Activated CD4-positive, alpha-beta T cell treated with anti-CD3 and anti-CD28 coated beads, Interleukin-2, amount 50 U/mL, for 4 hours (primary cell): ENCODE data around the gene PAX5.

Experiments used
- DNase-seq, 2 experiments: peaks; one replicate each; pipeline ENCODE4 v3.0.0-alpha.2; 2020

PAX5 gene

GRCh38 chr9:36985769-36986467, 48.1 kb downstream of the PAX5 start:
- DNase-seq, result no peak

GRCh38 chr9:36985061-36985768, 48.9 kb downstream of the PAX5 start:
- no peak for DNase-seq

GRCh38 chr9:36980148-36980974, 53.7 kb downstream of the PAX5 start:
- no peak for DNase-seq

- DNase-seq, result no peak
Measured at GRCh38 chr9:36976371-36977030, 57.6 kb downstream of the PAX5 start.

- DNase-seq, result no peak
Measured at GRCh38 chr9:36974731-36975130, 59.3 kb downstream of the PAX5 start.

GRCh38 chr9:36971935-36972488, 62.1 kb downstream of the PAX5 start:
- DNase-seq, result no peak

- no peak for DNase-seq
Measured at GRCh38 chr9:36970007-36970888, 63.8 kb downstream of the PAX5 start.

GRCh38 chr9:36969216-36969771, 64.8 kb downstream of the PAX5 start:
- DNase-seq, result no peak

- DNase-seq, result no peak
Measured at GRCh38 chr9:36968574-36969215, 65.4 kb downstream of the PAX5 start.

GRCh38 chr9:36967997-36968396, 66.1 kb downstream of the PAX5 start:
- no peak for DNase-seq

- DNase-seq, result no peak
Measured at GRCh38 chr9:36966371-36967097, 67.5 kb downstream of the PAX5 start.

GRCh38 chr9:36964791-36965190, 69.3 kb downstream of the PAX5 start:
- no peak for DNase-seq

- no peak for DNase-seq
Measured at GRCh38 chr9:36963346-36963745, 70.7 kb downstream of the PAX5 start.

- DNase-seq, result no peak
Measured at GRCh38 chr9:36962691-36963090, 71.4 kb downstream of the PAX5 start.

GRCh38 chr9:36961561-36962325, 72.3 kb downstream of the PAX5 start:
- no peak for DNase-seq

- no peak for DNase-seq
Measured at GRCh38 chr9:36961051-36961450, 73.0 kb downstream of the PAX5 start.

GRCh38 chr9:36960575-36960955, 73.5 kb downstream of the PAX5 start:
- no peak for DNase-seq

- no peak for DNase-seq
Measured at GRCh38 chr9:36959681-36960574, 74.1 kb downstream of the PAX5 start.
